Fibroblast of lung (primary cell): ENCODE results near the gene ATPAF2. TPM values are rescaled to one million over a fixed set of nuclear protein-coding genes. Genes with fewer than 3 reads are reported as not detected.
"Not testable (repeated sequence)": the region's sequence is repeated elsewhere in the genome, so short reads cannot be mapped to it uniquely, and the experiment has no call there.

Experiments used
- DNase-seq, 2 donors: peaks; one replicate each; pipeline versions ENCODE4 v3.0.0 to v3.0.0-alpha.2; 2010; ENCODE audit warnings: low read depth in 2 of 2
- H2AFZ ChIP-seq: 2 replicates; pipeline ENCODE4 v1.5.1; 2012; ENCODE audit warnings: low read length, control low read depth, inconsistent platforms
- H3K27ac ChIP-seq: 2 replicates; pipeline ENCODE4 v1.5.1; 2011; ENCODE audit warnings: low read length, control low read depth; ENCODE audit not compliant: insufficient read depth
- H3K27me3 ChIP-seq: 2 replicates; pipeline ENCODE4 v1.5.1; 2011; ENCODE audit warnings: mild to moderate bottlenecking, low read length; ENCODE audit not compliant: control insufficient read depth, insufficient read depth
- H3K36me3 ChIP-seq: 2 replicates; pipeline ENCODE4 v1.5.1; 2011; ENCODE audit warnings: low read length; ENCODE audit not compliant: control insufficient read depth, insufficient read depth
- H3K4me1 ChIP-seq: 2 replicates; pipeline ENCODE4 v1.5.1; 2011; ENCODE audit warnings: low read length; ENCODE audit not compliant: control insufficient read depth, insufficient read depth; ENCODE audit errors: extremely low read depth
- H3K4me2 ChIP-seq: 2 replicates; pipeline ENCODE4 v1.5.1; 2011; ENCODE audit warnings: low read length, control low read depth; ENCODE audit not compliant: insufficient read depth; ENCODE audit errors: extremely low read depth
- H3K4me3 ChIP-seq, 4 experiments: fragments of 200-600 bp in 1 of 4; sonication (generic) in 1 of 4; replicated peaks in 1 of 4; 2 replicates each; pipeline ENCODE4 v1.5.1; 2011 to 2016; ENCODE audit warnings: low read length in 4 of 4, low read depth in 3 of 4, mild to moderate bottlenecking in 3 of 4, control low read depth in 2 of 4, inconsistent platforms in 1 of 4, mixed read lengths in 1 of 4; ENCODE audit not compliant: insufficient read depth in 1 of 4; ENCODE audit errors: control extremely low read depth in 1 of 4
- H3K79me2 ChIP-seq: 2 replicates; pipeline ENCODE4 v1.5.1; 2012; ENCODE audit warnings: mild to moderate bottlenecking, low read length, inconsistent platforms; ENCODE audit not compliant: control insufficient read depth, insufficient read depth
- H3K9ac ChIP-seq: 2 replicates; pipeline ENCODE4 v1.5.1; 2011; ENCODE audit warnings: mild to moderate bottlenecking, low read length, control low read depth; ENCODE audit not compliant: insufficient read depth
- H3K9me3 ChIP-seq: 2 replicates; pipeline ENCODE4 v1.5.1; 2012; ENCODE audit warnings: low read depth, low read length; ENCODE audit not compliant: control insufficient read depth, insufficient read depth
- H4K20me1 ChIP-seq: 2 replicates; pipeline ENCODE4 v1.5.1; 2011; ENCODE audit warnings: low read length; ENCODE audit not compliant: control insufficient read depth, insufficient read depth; ENCODE audit errors: extremely low read depth
- EZH2 ChIP-seq: IDR thresholded peaks from 2 replicates; pipeline ENCODE4 v1.5.1; 2012; ENCODE audit warnings: low read length, control low read depth, mild to moderate bottlenecking; ENCODE audit errors: missing control alignments
- polyA plus RNA-seq, 2 donors: library from polyadenylated mRNA; depleted of rRNA in 1 of 2; stranded (reverse) in 1 of 2; unstranded in 1 of 2; fragments of >200 nt; gene quantifications; 2 replicates each; pipeline ENCODE4 v1.2.1, GENCODE V29; 2011 to 2012; ENCODE audit warnings: missing spikeins in 1 of 2
- total RNA-seq: library from RNA; depleted of rRNA; stranded (reverse); fragments of >200 nt; gene quantifications from 2 replicates; pipeline ENCODE4 v1.2.1, GENCODE V29; 2014
- TF ChIP-seq, protein P1 (sequence below), 2 donors: IDR thresholded peaks in 1 of 2; conservative IDR thresholded peaks in 1 of 2; 1 replicate in 1 of 2; 2 replicates in 1 of 2; pipeline ENCODE4 v1.5.1; 2011 to 2012; ENCODE audit warnings: low read length in 2 of 2, control low read depth in 1 of 2, inconsistent platforms in 1 of 2, low read depth in 1 of 2, mild to moderate bottlenecking in 1 of 2

The ATPAF2 gene
- total and polyA plus RNA-seq, 2 donors (not counting 1 experiment from before 2014, with no cell fraction given) = 11.6 to 12.6 TPM

DNA sequence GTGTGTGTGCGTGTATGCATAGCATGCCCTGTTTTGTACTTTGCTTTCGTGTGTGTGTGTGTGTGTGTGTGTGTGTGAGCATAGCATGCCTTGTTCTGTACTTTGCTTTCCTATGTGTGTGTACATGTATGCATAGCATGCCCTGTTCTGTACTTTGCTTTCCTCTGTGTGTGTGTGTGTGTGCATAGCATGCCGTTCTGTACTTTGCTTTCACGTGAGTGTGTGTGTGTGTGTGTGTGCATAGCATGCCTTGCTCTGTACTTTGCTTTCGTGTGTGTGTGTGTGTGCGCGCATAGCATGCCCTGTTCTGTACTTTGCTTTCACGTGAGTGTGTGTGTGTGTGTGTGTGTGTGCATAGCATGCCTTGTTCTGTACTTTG is 38.9 kb downstream of the ATPAF2 start:
- no peak overlapping the region for H2AFZ ChIP-seq
- H3K27ac ChIP-seq = no peak overlapping the region
- H3K4me2 ChIP-seq = no peak overlapping the region
- no peak for TF ChIP-seq EZH2
- TF ChIP-seq, protein P1, sequence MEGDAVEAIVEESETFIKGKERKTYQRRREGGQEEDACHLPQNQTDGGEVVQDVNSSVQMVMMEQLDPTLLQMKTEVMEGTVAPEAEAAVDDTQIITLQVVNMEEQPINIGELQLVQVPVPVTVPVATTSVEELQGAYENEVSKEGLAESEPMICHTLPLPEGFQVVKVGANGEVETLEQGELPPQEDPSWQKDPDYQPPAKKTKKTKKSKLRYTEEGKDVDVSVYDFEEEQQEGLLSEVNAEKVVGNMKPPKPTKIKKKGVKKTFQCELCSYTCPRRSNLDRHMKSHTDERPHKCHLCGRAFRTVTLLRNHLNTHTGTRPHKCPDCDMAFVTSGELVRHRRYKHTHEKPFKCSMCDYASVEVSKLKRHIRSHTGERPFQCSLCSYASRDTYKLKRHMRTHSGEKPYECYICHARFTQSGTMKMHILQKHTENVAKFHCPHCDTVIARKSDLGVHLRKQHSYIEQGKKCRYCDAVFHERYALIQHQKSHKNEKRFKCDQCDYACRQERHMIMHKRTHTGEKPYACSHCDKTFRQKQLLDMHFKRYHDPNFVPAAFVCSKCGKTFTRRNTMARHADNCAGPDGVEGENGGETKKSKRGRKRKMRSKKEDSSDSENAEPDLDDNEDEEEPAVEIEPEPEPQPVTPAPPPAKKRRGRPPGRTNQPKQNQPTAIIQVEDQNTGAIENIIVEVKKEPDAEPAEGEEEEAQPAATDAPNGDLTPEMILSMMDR (conservative IDR thresholded peaks at IDR 0.05 in 1 of 2, IDR thresholded peaks at IDR 0.05 in 1 of 2; ENCODE audit: low read depth in 1 of 2, low read length in 2 of 2) = no peak
- no peak overlapping the region for H3K9ac ChIP-seq
- no peaks in the 10 kb centered on the region for H3K79me2 ChIP-seq
- DNase-seq = no peak
- H3K36me3 ChIP-seq = no peaks in the 10 kb centered on the region
- no peaks in the 10 kb centered on the region for H3K4me1 ChIP-seq
- no peaks in the 10 kb centered on the region for H3K27me3 ChIP-seq
- H4K20me1 ChIP-seq = no peaks in the 10 kb centered on the region
- no peaks in the 10 kb centered on the region for H3K9me3 ChIP-seq
- no peak overlapping the region for H3K4me3 ChIP-seq

DNA sequence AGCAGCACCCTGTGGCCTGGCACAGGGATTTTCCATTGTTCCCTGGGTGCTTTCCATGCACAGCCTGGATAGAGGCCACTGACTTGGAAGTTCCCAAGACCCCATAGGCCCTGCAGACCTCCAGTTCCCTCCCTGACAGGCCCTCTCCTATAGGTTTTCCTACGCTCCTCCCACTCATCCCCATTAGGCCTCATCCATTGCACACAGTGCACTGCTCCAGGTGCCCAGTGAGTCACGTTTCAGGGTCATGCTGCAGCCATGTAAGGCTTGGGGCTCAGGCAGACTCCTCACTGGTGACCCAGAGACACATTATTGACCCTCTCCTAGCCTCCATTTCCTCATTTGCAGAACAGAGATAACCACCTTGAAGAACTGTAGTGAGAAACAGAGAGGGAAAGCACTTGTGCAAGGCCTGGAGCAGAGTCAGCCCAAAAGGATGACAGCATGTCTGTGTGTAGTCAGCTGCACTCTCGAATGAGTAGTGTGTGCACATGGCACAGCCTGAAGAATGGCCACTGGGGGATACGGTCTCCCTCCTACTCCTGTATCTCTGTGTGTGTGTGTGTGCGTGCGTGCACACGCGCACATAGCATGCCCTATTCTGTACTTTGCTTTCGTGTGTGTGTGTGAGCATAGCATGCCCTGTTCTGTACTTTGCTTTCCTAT is 39.5 kb downstream of the ATPAF2 start:
- no peaks in the 10 kb centered on the region for H3K79me2 ChIP-seq
- no peaks in the 10 kb centered on the region for H3K27me3 ChIP-seq
- H3K27ac ChIP-seq = no peak overlapping the region
- H3K9me3 ChIP-seq = no peaks in the 10 kb centered on the region
- no peaks in the 10 kb centered on the region for H3K36me3 ChIP-seq
- H3K4me2 ChIP-seq = no peak overlapping the region
- H3K9ac ChIP-seq = no peak overlapping the region
- no peaks in the 10 kb centered on the region for H3K4me1 ChIP-seq
- H3K4me3 ChIP-seq = no peak overlapping the region
- TF ChIP-seq EZH2 = no peak
- TF ChIP-seq, protein P1 (conservative IDR thresholded peaks at IDR 0.05 in 1 of 2, IDR thresholded peaks at IDR 0.05 in 1 of 2; ENCODE audit: low read depth in 1 of 2, low read length in 2 of 2) = no peak
- H2AFZ ChIP-seq = no peak overlapping the region
- no peaks in the 10 kb centered on the region for H4K20me1 ChIP-seq
- DNase-seq = peak in 1 of 2 donors; percentile 12

DNA sequence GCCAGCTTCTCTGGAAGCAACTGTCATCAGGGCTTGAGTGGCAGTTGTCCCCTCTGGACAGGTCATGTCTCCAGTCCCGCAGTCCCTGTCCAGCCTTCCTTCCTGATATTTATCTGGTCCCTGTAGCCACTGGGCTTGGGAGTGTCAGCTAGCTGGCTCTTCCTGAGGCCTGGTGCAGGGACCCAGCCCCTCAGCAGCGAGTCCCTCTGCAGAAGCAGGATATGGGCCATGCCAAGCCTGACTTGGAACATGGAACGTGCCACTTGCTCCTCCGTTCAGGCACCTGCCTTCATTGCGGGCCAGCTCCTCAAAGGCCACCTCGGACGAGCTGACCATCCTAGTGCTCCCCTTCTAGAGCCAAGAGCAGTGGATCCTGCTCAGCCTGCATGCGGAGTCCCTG is 40.0 kb downstream of the ATPAF2 start:
- no peaks in the 10 kb centered on the region for H3K79me2 ChIP-seq
- TF ChIP-seq, protein P1 (conservative IDR thresholded peaks at IDR 0.05 in 1 of 2, IDR thresholded peaks at IDR 0.05 in 1 of 2; ENCODE audit: low read depth in 1 of 2, low read length in 2 of 2) = no peak
- TF ChIP-seq EZH2 = no peak

DNA sequence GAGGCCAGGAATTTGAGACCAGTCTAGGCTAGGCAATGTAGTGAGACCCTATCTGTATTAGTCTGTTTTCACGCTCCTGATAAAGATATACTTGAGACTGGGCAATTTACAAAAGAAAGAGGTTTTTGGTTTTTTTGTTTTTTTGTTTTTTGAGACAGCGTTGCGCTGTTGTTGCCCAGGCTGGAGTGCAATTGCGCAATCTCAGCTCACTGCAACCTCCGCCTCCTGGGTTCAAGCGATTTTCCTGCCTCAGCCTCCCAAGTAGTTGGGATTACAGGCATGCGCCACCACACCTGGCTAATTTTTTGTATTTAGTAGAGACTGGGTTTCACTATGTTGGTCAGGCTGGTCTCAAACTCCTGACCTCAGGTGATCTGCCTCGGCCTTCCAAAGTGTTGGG is 43.1 kb downstream of the ATPAF2 start:
- H3K9ac ChIP-seq, H2AFZ ChIP-seq, H3K27me3 ChIP-seq, H3K27ac ChIP-seq, H3K4me2 ChIP-seq, H3K4me1 ChIP-seq, H4K20me1 ChIP-seq, H3K36me3 ChIP-seq, H3K79me2 ChIP-seq, H3K4me3 ChIP-seq, H3K9me3 ChIP-seq, DNase-seq: not testable (repeated sequence)

More for the DNA sequence above, 40.0 kb downstream of the ATPAF2 start:
- Histone ChIP-seq H3K4me2 (no peak overlapping the region), H3K36me3 (no peaks in the 10 kb centered on the region), H3K9ac (no peak overlapping the region), H2AFZ (no peak overlapping the region), H3K27me3 (no peaks in the 10 kb centered on the region), H3K27ac (no peak overlapping the region), H3K4me1 (no peaks in the 10 kb centered on the region), H3K4me3 (no peak overlapping the region), H4K20me1 (no peaks in the 10 kb centered on the region), H3K9me3 (no peaks in the 10 kb centered on the region)
- no peak for DNase-seq
